M059J (cell line): ENCODE measurements around the gene RIPPLY3. TPM values are rescaled to one million over a fixed set of nuclear protein-coding genes. Genes with fewer than 3 reads are reported as not detected.
"Not testable (repeated sequence)": the region's sequence is repeated elsewhere in the genome, so short reads cannot be mapped to it uniquely, and the experiment has no call there.

ENCODE experiments used
- DNase-seq: peaks from one replicate; pipeline ENCODE4 v3.0.0-alpha.2; 2012; ENCODE audit warnings: low read depth
- total RNA-seq: library from RNA; depleted of rRNA; stranded (reverse); fragments of >200 nt; shearing (Covaris generic); gene quantifications from 2 replicates; pipeline ENCODE4 v1.2.3, GENCODE V29; 2014

Gene RIPPLY3
- total RNA-seq, 1 experiment from 2014 or later: 0.64 TPM

DNA sequence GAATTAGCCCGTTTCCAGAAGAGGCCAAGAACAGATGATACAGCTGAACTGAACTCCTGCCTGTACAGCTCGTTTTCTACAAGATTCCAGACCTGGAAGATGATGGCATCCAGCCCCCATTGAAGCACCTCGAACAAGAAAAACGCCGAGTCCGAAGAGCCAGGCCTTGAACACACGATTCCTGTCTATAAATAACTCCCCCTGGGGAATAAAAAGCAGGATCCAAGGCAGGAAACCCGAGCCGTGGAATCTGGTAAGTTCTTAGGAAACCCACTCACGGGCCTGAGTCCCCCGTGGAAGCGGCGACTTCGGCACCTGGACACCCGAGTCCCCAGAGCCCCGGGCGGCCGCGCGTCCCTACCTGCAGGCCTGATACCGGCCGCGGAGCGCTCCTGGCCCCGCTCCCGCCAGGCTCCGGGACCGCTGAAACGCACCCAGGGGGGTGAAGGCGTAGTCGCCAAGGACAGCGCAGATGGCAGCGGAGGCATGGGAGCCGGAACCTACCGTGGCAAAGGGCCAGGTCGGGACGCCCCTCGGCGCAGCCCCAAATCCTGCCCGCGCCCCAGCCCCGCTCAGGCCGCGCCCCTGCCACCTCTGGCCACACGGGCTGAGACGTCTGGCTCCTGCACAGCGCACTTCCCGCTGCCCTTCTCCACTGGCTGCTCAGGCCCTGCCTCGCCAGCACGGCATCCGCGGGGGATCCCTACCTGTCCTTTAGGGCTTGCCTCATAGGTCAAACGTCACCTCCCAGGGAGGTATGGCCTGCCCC is 26.0 kb upstream of the RIPPLY3 start:
- DNase-seq: peak; percentile 36

DNA sequence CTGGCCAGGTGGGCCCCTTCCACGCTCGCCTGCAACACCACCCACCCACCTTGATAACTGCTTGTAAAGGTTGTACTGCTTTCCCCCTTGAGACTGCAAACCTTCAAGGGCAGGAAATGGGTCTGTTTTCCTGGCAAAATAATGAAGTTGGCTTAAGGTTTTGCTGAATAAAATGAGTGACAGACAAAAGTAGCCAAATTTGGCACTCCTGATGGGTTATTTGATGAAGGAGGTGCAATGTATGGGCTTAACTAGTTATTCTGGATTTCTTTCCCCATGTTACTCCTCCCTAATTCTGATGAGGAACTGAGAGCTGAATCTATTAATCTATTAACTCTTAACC is 25.5 kb upstream of the RIPPLY3 start:
- DNase-seq: no peak

DNA sequence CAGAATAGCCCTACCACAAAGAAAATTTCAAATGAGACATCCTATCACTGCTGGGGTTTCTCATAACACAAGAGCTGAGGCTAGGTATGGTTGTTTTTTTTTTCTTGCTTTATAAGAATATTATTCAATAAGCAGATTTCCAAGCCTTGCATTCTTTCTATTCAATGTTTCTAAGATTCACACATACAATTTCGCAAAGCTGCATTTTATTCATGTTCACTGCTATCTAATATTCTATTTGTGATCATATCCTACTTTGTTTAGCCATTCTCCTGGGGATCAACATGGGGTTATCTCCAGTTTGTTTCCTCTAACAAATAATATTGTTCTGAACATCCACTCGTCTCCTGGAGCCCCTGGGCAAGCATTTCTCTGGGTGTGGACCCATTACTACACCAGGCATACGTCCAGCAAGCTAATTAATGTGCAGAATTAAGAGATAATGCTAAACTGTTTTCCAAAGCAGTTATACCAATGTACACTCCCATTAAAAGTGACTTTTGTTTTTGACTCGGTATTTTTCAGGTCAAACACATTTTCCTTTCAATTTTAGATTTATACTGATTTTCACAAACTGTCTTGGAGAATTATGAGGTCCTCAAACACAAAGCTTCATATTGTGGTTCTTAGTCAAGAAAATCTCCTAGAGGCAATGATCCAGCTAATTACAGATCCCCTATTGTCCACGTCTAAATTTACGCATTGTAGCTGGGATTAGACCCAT is 24.4 kb upstream of the RIPPLY3 start:
- no peak for DNase-seq

DNA sequence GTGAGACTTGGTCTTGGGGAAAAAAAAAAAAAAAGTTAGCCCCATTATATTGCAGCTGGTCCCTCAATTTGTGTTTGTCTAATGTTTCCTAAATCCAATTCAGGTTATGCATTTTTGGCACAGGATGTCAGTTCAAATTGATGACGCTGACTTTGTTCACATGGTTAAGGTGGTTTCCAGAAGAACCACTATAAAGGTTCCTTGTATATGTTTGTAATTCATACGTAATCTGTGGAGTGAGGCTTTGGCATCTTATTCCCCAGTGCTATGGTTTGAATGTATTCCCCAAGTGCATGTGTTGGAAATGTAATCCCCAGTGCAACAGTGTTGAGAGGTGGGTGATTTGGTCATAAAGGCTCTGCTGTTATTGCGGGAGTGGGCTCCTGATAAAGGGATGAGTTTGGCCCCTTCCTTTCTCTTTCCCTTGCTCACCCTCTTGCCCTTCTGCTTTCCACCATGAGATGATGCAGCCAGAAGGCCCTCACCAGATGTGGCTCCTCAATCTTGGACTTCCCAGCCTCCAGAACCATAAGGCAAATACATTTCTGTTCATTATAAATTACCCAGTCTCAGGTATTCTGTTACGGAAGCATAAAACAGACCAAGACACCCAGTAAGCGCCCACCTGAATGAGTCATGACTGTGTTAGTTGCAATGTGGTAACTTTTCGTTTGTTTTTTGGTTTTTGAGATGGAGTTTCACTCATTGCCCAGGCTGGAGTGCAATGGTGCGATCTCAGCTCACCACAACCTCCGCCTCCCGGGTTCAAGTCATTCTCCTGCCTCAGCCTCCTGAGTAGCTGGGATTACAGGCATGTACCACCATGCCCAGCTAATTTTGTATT is 20.5 kb upstream of the RIPPLY3 start:
- DNase-seq: no peak

DNA sequence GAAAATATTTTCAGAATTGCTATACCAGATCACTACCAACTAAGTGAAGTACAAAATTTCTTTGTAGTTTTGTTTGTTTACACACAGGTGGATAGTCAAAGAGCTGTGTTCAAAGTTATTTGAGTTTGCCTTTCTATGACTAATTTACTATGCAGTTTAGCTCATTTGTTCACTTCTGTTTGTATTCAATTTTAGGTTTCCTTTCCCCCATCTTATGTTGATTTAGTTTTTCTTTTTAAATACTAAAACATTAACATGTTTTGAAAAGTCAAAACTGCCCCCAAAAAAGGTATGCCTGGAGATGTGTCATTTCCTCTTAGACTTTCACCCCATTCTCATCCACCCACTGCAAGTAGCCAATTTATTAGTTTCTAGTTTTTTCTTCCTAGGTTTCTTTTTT is 18.7 kb upstream of the RIPPLY3 start:
- no peak for DNase-seq

- no peak for DNase-seq
Measured at GRCh38 chr21:36988536-36988935, 18.0 kb upstream of the RIPPLY3 start.

DNA sequence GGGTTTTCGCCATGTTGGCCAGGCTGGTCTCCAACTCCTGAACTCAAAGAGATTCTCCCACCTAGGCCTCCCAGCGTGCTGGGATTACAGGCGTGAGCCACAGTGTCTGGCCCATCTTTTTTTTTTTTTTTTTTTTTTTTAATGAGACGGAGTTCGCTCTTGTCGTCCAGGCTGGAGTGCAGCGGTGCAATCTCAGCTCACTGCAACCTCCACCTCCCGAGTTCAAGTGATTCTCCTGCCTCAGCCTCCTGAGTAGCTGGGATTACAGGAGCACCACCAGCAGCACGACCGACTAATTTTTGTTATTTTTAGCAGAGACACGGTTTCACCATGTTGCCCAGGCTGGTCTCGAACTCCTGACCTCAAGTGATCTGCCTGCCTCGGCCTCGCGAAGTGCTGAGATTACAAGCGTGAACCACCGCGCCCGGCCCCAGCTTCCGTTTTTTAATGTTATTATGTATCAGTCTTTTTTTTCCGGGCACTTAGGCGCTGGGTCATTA is 17.3 kb upstream of the RIPPLY3 start:
- not testable (repeated sequence) for DNase-seq

DNA sequence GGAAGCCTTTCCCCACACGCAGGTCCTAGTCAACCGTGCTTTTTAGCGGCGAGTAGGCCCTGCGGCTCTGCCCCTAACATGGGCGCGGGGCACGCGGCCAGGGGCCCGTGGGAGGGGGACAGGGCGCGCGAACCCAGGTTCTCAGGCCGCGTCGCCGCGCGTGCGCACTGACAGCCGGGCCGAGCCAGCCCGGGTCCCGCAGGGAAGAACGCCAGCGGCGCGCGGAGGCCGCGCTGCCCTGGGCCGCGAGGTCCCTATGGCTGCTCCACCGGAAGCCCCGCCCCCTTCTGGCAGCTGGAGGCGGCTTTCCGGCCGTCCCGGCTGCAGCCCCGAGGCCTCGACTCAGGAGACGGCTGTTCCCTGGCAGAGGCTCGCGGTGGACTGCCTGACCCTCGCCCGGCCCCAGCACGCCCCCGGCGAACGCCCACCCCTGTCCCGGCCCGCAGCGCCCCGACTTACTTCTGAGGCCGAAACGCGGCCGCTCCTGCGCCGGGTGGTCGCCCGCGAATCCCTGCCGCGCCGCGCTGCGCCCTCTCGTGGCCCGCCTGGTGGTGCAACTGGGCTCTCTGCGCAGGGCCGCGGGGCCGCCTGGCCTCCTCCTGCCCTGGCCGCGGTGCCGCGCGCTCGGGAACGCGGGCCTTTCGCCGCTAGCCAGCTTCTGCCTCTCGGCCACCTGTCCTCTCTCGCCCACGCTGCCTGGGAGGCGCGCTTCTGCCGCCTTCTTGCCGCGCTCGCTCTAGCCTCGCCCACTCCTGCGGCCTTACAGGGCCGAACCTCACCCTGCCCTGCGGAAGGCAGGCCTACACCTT is 16.6 kb upstream of the RIPPLY3 start:
- DNase-seq: peak; percentile 92

- DNase-seq: no peak
Measured at GRCh38 chr21:36990508-36991205, 15.8 kb upstream of the RIPPLY3 start.

- DNase-seq: no peak
Measured at GRCh38 chr21:36992671-36993070, 13.8 kb upstream of the RIPPLY3 start.

GRCh38 chr21:36994501-36995158 is 11.9 kb upstream of the RIPPLY3 start:
- no peak for DNase-seq

GRCh38 chr21:36995285-36995684 is 11.2 kb upstream of the RIPPLY3 start:
- DNase-seq: not testable (repeated sequence)

DNA sequence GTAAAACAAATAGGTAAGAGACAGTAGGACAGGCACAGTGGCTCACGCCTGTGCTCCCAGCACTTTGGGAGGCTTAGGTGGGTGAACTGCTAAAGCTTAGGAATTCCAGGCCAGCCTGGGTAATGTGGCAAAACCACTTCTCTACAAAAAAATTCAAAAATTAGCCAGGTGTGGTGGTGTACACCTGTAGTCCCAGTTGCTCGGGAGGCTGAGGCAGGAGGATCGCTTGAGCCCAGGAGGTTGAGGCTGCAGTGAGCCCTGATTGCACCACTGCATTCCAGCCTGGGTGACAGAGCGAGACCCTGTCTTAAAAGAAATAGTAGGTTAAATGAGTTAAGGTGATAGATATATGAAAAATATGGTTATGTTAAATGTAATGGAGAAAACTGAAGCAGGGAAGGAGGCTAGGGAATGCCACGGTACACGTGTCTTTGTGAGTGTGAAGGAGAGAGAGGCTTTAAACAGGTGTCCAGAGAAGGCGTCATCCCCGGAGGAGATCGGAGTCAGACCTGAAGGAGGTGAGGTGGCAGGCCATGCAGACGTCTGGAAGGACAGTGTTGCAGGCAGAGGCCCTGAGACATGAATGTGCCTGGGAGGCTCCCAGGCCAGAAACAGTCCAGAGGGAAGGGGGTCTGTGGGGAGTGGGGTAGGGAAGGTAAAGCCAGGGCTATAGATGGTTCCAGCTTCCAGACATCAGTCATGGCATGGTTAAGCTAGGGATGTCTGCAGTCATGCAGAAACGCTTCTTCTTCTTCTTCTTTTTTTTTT is 7.2 kb upstream of the RIPPLY3 start:
- no peak for DNase-seq

DNA sequence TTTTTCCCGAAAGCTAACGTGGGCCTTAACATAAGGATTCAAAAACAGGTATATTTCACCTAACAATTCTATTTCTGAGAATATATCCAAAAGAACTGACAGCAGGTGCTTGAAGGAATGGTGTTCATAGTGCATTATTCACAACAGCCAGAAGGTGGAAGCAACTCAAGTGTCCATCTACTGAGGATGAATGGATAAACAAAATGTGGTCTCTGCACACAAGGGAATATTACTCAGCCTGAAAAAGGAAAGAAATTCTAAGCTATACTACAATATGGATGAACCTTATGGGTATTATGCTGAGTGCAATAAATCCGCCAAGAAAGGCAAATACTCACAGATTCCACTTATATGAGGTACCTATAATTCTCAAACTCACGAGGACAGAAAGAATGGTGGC is 6.1 kb upstream of the RIPPLY3 start:
- DNase-seq: peak; percentile 26

DNA sequence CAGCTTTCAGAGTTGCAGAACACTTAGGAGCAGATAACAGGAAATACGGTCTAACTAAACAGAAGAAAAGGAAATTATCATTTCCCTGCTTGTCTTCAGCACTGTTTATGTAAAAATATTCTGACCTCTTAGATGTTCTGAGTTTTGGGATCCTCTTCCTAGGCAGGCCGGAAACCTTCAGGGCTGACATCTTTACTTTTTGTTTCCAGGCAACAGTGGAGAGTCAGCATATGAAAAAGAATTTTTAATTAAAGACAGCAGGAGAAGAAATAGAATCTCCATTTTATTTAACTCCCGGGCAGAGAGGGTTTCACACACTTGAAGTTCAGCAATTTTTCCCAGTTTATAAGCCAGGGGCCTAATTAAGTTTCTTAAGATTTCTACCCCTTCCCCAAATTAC is 5.1 kb upstream of the RIPPLY3 start:
- no peak for DNase-seq

- not testable (repeated sequence) for DNase-seq
Measured at GRCh38 chr21:37002851-37003250, 3.7 kb upstream of the RIPPLY3 start.

DNA sequence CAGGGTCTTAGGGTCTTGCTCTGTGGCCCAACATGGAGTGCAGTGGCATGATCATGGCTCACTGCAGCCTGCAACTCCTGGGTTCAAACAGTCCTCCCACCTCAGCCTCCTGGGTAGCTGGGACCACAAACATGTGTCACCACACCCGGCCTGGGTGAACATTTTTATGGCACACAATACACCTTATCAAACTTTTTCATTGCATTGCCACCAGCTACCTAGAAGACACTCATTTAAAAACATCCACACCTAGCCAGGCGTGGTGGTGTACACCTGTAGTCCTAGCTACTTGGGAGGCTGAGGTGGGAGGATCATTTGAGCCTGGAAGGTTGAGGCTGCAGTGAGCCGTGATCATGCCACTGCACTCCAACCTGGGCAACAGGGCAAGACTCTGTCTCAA is 2.6 kb upstream of the RIPPLY3 start:
- not testable (repeated sequence) for DNase-seq

GRCh38 chr21:37005548-37006485 is 685 bp upstream of the RIPPLY3 start:
- no peak for DNase-seq
